GM23338 (cell line): ENCODE data around the gene C11orf24. TPM values are rescaled to one million over a fixed set of nuclear protein-coding genes. Genes with fewer than 3 reads are reported as not detected.

Experiments
- ATAC-seq: fragments of 200-7000 bp; cut with Tn5 transposase; 3 replicates; pipeline ENCODE4 v1.9.1; 2020
- DNase-seq: peaks from one replicate; pipeline ENCODE4 v3.0.0-alpha.2; 2015; ENCODE audit warnings: low spot score
- H2AFZ ChIP-seq: fragments of 200-600 bp; sonication (generic); 2 replicates; pipeline ENCODE4 v1.8.0; 2016; ENCODE audit warnings: antibody characterized with exemption, mild to moderate bottlenecking, moderate library complexity
- H3F3A ChIP-seq: fragments of 200-600 bp; sonication (generic); replicated peaks from 2 replicates; pipeline ENCODE4 v1.8.0; 2017; ENCODE audit warnings: antibody characterized with exemption, mixed run types, low read depth
- H3K27ac ChIP-seq: fragments of 200-600 bp; sonication (generic); 2 replicates; pipeline ENCODE4 v1.6.1; 2016; ENCODE audit warnings: low read depth
- H3K27me3 ChIP-seq: fragments of 200-600 bp; sonication (generic); 2 replicates; pipeline ENCODE4 v1.8.0; 2016; ENCODE audit warnings: mild to moderate bottlenecking, mixed run types, moderate library complexity; ENCODE audit not compliant: insufficient read depth
- H3K36me3 ChIP-seq: fragments of 200-600 bp; sonication (generic); 2 replicates; pipeline ENCODE4 v1.8.0; 2016; ENCODE audit warnings: mild to moderate bottlenecking; ENCODE audit not compliant: insufficient read depth
- H3K4me1 ChIP-seq: fragments of 200-600 bp; sonication (generic); 2 replicates; pipeline ENCODE4 v1.8.0; 2016; ENCODE audit warnings: mild to moderate bottlenecking, moderate library complexity; ENCODE audit not compliant: insufficient read depth
- H3K4me2 ChIP-seq: fragments of 200-600 bp; sonication (generic); 2 replicates; pipeline ENCODE4 v1.7.1; 2017; ENCODE audit warnings: mixed run types
- H3K4me3 ChIP-seq: fragments of 200-600 bp; sonication (generic); 2 replicates; pipeline ENCODE4 v1.6.1; 2016; ENCODE audit warnings: mixed run types
- H3K79me2 ChIP-seq: fragments of 200-600 bp; sonication (generic); replicated peaks from 2 replicates; pipeline ENCODE4 v1.8.0; 2017; ENCODE audit warnings: mild to moderate bottlenecking; ENCODE audit not compliant: insufficient read depth
- H3K9me2 ChIP-seq: fragments of 200-600 bp; sonication (generic); 2 replicates; pipeline ENCODE4 v1.8.0; 2017; ENCODE audit not compliant: insufficient read depth
- H4K20me1 ChIP-seq: fragments of 200-600 bp; sonication (generic); replicated peaks from 2 replicates; pipeline ENCODE4 v1.8.0; 2017; ENCODE audit warnings: mild to moderate bottlenecking; ENCODE audit not compliant: insufficient read depth
- H3K27ac Mint-ChIP-seq: 2 replicates; pipeline ENCODE4 v1.8.0; 2020; ENCODE audit warnings: inconsistent platforms, mild to moderate bottlenecking, moderate library complexity, mixed read lengths
- H3K27me3 Mint-ChIP-seq: 3 replicates; pipeline ENCODE4 v1.8.0; 2022; ENCODE audit warnings: low read depth, mild to moderate bottlenecking, moderate library complexity, mixed read lengths, inconsistent platforms; ENCODE audit not compliant: insufficient read depth, poor library complexity
- H3K36me3 Mint-ChIP-seq: 3 replicates; pipeline ENCODE4 v1.8.0; 2021; ENCODE audit warnings: low read depth, mild to moderate bottlenecking, inconsistent platforms, moderate library complexity, mixed read lengths
- H3K4me1 Mint-ChIP-seq: 3 replicates; pipeline ENCODE4 v1.8.0; 2020; ENCODE audit warnings: mild to moderate bottlenecking, inconsistent platforms, mixed read lengths
- H3K4me3 Mint-ChIP-seq: 3 replicates; pipeline ENCODE4 v1.8.0; 2021; ENCODE audit warnings: moderate library complexity, mild to moderate bottlenecking, inconsistent platforms, mixed read lengths
- H3K9me3 Mint-ChIP-seq: 3 replicates; pipeline ENCODE4 v1.8.0; 2020; ENCODE audit warnings: moderate library complexity, mild to moderate bottlenecking, inconsistent platforms, mixed read lengths
- CREB1 ChIP-seq: fragments of 250-450 bp; sonication (Bioruptor Pico); IDR thresholded peaks from 2 replicates; pipeline ENCODE4 v1.5.0; 2020; ENCODE audit warnings: low read depth, mild to moderate bottlenecking, moderate library complexity
- EZH2 ChIP-seq: fragments of 200-600 bp; sonication (generic); IDR thresholded peaks from one replicate; pipeline ENCODE4 v1.8.0; 2017; ENCODE audit warnings: antibody characterized with exemption, mild to moderate bottlenecking, low read depth; ENCODE audit not compliant: unreplicated experiment
- EZH2phosphoT487 ChIP-seq: fragments of 200-600 bp; sonication (generic); IDR thresholded peaks from one replicate; pipeline ENCODE4 v1.8.1; 2018; ENCODE audit warnings: antibody characterized with exemption; ENCODE audit not compliant: unreplicated experiment
- NANOG ChIP-seq: IDR thresholded peaks from 2 replicates; pipeline ENCODE4 v1.6.1; 2016; ENCODE audit warnings: antibody characterized with exemption, borderline replicate concordance
- POLR2AphosphoS5 ChIP-seq: IDR thresholded peaks from 2 replicates; pipeline ENCODE4 v1.6.1; 2016; ENCODE audit warnings: antibody characterized with exemption, low read depth
- STAT1 ChIP-seq: IDR thresholded peaks from one replicate; pipeline ENCODE4 v1.6.1; 2016; ENCODE audit warnings: antibody characterized with exemption; ENCODE audit not compliant: unreplicated experiment
- ZNF114 ChIP-seq: fragments of 250-450 bp; sonication (Bioruptor Pico); IDR thresholded peaks from 2 replicates; pipeline ENCODE4 v1.5.0; 2020; ENCODE audit warnings: mild to moderate bottlenecking, moderate library complexity
- ZNF331 ChIP-seq: fragments of 250-450 bp; sonication (Bioruptor Pico); IDR thresholded peaks from 2 replicates; pipeline ENCODE4 v1.5.0; 2020; ENCODE audit warnings: low read depth, mild to moderate bottlenecking, moderate library complexity
- polyA plus RNA-seq: library from polyadenylated mRNA; unstranded; fragments of >200 nt; fragmentation: Nextera tagmentation; extraction: Ambion mirVana; gene quantifications from 2 replicates; pipeline ENCODE4 v1.2.1, GENCODE V29; 2016
- total RNA-seq: library from RNA; depleted of rRNA; stranded (reverse); fragments of >200 nt; shearing (Covaris generic); gene quantifications from 2 replicates; pipeline ENCODE4 v1.2.3, GENCODE V29; 2014
- TF ChIP-seq, protein P1 (sequence below), 2 experiments: fragments of 200-600 bp in 1 of 2; sonication (generic) in 1 of 2; conservative IDR thresholded peaks; 2 replicates each; pipeline versions ENCODE4 v1.5.1 to v1.6.1; 2016 to 2017; ENCODE audit warnings: antibody characterized with exemption in 2 of 2, low read depth in 2 of 2, mild to moderate bottlenecking in 2 of 2, moderate library complexity in 1 of 2
- TF ChIP-seq, protein P2 (sequence below): fragments of 250-450 bp; sonication (Bioruptor Pico); IDR thresholded peaks from 2 replicates; pipeline ENCODE4 v1.5.0; 2020; ENCODE audit warnings: mild to moderate bottlenecking, moderate library complexity
- TF ChIP-seq, protein P3 (sequence below): IDR thresholded peaks from one replicate; pipeline ENCODE4 v1.6.1; 2018; ENCODE audit warnings: antibody characterized with exemption; ENCODE audit not compliant: unreplicated experiment
- TF ChIP-seq, protein P4 (sequence below): IDR thresholded peaks from 2 replicates; pipeline ENCODE4 v1.6.1; 2016; ENCODE audit warnings: antibody characterized with exemption

C11orf24 gene
- total and polyA plus RNA-seq, 2 experiments from 2014 or later: 49.8 to 57.5 TPM

DNA sequence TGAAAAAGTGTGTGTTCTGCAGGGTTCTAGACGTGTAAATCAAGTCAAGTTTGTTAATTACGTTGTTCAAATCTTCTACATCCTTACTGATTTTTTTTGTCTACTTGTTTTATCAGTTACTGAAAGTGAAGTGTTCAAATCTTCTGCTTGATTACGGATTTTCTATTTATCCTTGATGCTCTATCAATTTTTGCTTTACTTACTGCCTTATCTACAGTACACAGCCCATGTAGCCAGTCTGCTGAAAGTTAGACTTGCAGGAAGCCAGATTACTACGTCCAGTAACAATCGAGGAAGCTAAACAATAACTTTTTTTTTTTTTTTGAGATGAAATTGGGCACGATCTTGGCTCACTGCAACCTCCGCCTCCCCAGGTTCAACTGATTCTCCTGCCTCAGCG, 15.6 kb upstream of the C11orf24 start:
- H3K27me3 Mint-ChIP-seq: peaks cover 4% of the 10 kb centered on the region

More for the DNA sequence above, 15.6 kb upstream of the C11orf24 start:
- Histone ChIP-seq H3K36me3 (no peaks in the 10 kb centered on the region), H3K27me3 (no peaks in the 10 kb centered on the region), H3K9me2 (no peaks in the 10 kb centered on the region), H3K27ac (no peak overlapping the region), H3F3A (no peaks in the 10 kb centered on the region), H2AFZ (no peak overlapping the region), H3K4me2 (no peak overlapping the region), H4K20me1 (no peaks in the 10 kb centered on the region), H3K4me1 (no peaks in the 10 kb centered on the region), H3K79me2 (no peaks in the 10 kb centered on the region), H3K4me3 (no peak overlapping the region)
- Mint-ChIP-seq H3K4me3 (no peak overlapping the region), H3K4me1 (no peaks in the 10 kb centered on the region), H3K27ac (no peak overlapping the region), H3K36me3 (peaks cover 5% of the 10 kb centered on the region; the same call in 1 of the 3 replicates), H3K9me3 (peaks cover 16% of the 10 kb centered on the region)
- ATAC-seq (no peak), DNase-seq (no peak)
- TF ChIP-seq, protein P1, sequence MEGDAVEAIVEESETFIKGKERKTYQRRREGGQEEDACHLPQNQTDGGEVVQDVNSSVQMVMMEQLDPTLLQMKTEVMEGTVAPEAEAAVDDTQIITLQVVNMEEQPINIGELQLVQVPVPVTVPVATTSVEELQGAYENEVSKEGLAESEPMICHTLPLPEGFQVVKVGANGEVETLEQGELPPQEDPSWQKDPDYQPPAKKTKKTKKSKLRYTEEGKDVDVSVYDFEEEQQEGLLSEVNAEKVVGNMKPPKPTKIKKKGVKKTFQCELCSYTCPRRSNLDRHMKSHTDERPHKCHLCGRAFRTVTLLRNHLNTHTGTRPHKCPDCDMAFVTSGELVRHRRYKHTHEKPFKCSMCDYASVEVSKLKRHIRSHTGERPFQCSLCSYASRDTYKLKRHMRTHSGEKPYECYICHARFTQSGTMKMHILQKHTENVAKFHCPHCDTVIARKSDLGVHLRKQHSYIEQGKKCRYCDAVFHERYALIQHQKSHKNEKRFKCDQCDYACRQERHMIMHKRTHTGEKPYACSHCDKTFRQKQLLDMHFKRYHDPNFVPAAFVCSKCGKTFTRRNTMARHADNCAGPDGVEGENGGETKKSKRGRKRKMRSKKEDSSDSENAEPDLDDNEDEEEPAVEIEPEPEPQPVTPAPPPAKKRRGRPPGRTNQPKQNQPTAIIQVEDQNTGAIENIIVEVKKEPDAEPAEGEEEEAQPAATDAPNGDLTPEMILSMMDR (conservative IDR thresholded peaks at IDR 0.05; ENCODE audit: low read depth in 2 of 2): no peak
- TF ChIP-seq CREB1 (CRISPR knock-in tag) (no peak), ZNF114 (CRISPR knock-in tag) (no peak), EZH2 (no peak), ZNF331 (CRISPR knock-in tag) (no peak), STAT1 (no peak), NANOG (no peak), EZH2phosphoT487 (no peak), POLR2AphosphoS5 (no peak)
- TF ChIP-seq, protein P2, sequence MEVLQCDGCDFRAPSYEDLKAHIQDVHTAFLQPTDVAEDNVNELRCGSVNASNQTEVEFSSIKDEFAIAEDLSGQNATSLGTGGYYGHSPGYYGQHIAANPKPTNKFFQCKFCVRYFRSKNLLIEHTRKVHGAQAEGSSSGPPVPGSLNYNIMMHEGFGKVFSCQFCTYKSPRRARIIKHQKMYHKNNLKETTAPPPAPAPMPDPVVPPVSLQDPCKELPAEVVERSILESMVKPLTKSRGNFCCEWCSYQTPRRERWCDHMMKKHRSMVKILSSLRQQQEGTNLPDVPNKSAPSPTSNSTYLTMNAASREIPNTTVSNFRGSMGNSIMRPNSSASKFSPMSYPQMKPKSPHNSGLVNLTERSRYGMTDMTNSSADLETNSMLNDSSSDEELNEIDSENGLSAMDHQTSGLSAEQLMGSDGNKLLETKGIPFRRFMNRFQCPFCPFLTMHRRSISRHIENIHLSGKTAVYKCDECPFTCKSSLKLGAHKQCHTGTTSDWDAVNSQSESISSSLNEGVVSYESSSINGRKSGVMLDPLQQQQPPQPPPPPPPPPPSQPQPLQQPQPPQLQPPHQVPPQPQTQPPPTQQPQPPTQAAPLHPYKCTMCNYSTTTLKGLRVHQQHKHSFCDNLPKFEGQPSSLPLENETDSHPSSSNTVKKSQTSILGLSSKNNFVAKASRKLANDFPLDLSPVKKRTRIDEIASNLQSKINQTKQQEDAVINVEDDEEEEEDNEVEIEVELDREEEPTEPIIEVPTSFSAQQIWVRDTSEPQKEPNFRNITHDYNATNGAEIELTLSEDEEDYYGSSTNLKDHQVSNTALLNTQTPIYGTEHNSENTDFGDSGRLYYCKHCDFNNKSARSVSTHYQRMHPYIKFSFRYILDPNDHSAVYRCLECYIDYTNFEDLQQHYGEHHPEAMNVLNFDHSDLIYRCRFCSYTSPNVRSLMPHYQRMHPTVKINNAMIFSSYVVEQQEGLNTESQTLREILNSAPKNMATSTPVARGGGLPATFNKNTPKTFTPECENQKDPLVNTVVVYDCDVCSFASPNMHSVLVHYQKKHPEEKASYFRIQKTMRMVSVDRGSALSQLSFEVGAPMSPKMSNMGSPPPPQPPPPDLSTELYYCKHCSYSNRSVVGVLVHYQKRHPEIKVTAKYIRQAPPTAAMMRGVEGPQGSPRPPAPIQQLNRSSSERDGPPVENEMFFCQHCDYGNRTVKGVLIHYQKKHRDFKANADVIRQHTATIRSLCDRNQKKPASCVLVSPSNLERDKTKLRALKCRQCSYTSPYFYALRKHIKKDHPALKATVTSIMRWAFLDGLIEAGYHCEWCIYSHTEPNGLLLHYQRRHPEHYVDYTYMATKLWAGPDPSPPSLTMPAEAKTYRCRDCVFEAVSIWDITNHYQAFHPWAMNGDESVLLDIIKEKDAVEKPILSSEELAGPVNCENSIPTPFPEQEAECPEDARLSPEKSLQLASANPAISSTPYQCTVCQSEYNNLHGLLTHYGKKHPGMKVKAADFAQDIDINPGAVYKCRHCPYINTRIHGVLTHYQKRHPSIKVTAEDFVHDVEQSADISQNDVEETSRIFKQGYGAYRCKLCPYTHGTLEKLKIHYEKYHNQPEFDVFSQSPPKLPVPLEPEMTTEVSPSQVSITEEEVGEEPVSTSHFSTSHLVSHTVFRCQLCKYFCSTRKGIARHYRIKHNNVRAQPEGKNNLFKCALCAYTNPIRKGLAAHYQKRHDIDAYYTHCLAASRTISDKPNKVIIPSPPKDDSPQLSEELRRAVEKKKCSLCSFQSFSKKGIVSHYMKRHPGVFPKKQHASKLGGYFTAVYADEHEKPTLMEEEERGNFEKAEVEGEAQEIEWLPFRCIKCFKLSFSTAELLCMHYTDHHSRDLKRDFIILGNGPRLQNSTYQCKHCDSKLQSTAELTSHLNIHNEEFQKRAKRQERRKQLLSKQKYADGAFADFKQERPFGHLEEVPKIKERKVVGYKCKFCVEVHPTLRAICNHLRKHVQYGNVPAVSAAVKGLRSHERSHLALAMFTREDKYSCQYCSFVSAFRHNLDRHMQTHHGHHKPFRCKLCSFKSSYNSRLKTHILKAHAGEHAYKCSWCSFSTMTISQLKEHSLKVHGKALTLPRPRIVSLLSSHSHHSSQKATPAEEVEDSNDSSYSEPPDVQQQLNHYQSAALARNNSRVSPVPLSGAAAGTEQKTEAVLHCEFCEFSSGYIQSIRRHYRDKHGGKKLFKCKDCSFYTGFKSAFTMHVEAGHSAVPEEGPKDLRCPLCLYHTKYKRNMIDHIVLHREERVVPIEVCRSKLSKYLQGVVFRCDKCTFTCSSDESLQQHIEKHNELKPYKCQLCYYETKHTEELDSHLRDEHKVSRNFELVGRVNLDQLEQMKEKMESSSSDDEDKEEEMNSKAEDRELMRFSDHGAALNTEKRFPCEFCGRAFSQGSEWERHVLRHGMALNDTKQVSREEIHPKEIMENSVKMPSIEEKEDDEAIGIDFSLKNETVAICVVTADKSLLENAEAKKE: no peak
- TF ChIP-seq, protein P3, sequence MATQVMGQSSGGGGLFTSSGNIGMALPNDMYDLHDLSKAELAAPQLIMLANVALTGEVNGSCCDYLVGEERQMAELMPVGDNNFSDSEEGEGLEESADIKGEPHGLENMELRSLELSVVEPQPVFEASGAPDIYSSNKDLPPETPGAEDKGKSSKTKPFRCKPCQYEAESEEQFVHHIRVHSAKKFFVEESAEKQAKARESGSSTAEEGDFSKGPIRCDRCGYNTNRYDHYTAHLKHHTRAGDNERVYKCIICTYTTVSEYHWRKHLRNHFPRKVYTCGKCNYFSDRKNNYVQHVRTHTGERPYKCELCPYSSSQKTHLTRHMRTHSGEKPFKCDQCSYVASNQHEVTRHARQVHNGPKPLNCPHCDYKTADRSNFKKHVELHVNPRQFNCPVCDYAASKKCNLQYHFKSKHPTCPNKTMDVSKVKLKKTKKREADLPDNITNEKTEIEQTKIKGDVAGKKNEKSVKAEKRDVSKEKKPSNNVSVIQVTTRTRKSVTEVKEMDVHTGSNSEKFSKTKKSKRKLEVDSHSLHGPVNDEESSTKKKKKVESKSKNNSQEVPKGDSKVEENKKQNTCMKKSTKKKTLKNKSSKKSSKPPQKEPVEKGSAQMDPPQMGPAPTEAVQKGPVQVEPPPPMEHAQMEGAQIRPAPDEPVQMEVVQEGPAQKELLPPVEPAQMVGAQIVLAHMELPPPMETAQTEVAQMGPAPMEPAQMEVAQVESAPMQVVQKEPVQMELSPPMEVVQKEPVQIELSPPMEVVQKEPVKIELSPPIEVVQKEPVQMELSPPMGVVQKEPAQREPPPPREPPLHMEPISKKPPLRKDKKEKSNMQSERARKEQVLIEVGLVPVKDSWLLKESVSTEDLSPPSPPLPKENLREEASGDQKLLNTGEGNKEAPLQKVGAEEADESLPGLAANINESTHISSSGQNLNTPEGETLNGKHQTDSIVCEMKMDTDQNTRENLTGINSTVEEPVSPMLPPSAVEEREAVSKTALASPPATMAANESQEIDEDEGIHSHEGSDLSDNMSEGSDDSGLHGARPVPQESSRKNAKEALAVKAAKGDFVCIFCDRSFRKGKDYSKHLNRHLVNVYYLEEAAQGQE: no peak
- TF ChIP-seq, protein P4, sequence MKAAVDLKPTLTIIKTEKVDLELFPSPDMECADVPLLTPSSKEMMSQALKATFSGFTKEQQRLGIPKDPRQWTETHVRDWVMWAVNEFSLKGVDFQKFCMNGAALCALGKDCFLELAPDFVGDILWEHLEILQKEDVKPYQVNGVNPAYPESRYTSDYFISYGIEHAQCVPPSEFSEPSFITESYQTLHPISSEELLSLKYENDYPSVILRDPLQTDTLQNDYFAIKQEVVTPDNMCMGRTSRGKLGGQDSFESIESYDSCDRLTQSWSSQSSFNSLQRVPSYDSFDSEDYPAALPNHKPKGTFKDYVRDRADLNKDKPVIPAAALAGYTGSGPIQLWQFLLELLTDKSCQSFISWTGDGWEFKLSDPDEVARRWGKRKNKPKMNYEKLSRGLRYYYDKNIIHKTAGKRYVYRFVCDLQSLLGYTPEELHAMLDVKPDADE: no peak
